Natural killer cell treated with Interleukin-12 subunit alpha and Interleukin-12 subunit beta and Interleukin-15 and Interleukin-18, amount 100 ng/mL, for 72 hours (primary cell): ENCODE results near the gene SCP2D1. TPM values are rescaled to one million over a fixed set of nuclear protein-coding genes. Genes with fewer than 3 reads are reported as not detected.

Source experiments
- ATAC-seq, 2 donors: fragments of 150-1000 bp; cut with Tn5 transposase in 1 of 2; sonication (Bioruptor Pico), chemical (Tn5 transposase) in 1 of 2; 2 replicates each; pipeline ENCODE4 v1.10.0; 2021
- DNase-seq: peaks from one replicate; pipeline ENCODE4 v3.0.0; 2022; ENCODE audit warnings: low spot score
- H3K27ac Mint-ChIP-seq, 2 donors: 1 replicate in 1 of 2; 2 replicates in 1 of 2; pipeline ENCODE4 v1.8.0; 2022; ENCODE audit warnings: mixed read lengths in 2 of 2, mild to moderate bottlenecking in 1 of 2, moderate library complexity in 1 of 2
- H3K27me3 Mint-ChIP-seq, 2 donors: 1 replicate in 1 of 2; 2 replicates in 1 of 2; pipeline ENCODE4 v1.8.0; 2022; ENCODE audit warnings: mixed read lengths in 2 of 2
- H3K36me3 Mint-ChIP-seq: one replicate; pipeline ENCODE4 v1.8.0; 2022; ENCODE audit warnings: mixed read lengths
- H3K4me1 Mint-ChIP-seq, 2 donors: 1 replicate in 1 of 2; 2 replicates in 1 of 2; pipeline ENCODE4 v1.8.0; 2022; ENCODE audit warnings: low read depth in 2 of 2, mixed read lengths in 2 of 2, mild to moderate bottlenecking in 1 of 2
- H3K4me3 Mint-ChIP-seq: one replicate; pipeline ENCODE4 v1.8.0; 2022; ENCODE audit warnings: mixed read lengths
- H3K9me3 Mint-ChIP-seq: 2 replicates; pipeline ENCODE4 v1.8.0; 2022; ENCODE audit warnings: mixed read lengths
- total RNA-seq, 2 donors: library from RNA; stranded (reverse); gene quantifications; one replicate each; pipeline ENCODE4 v1.2.3, GENCODE V29; 2022

The SCP2D1 gene
- total RNA-seq, 2 donors from 2014 or later, result not detected

DNA sequence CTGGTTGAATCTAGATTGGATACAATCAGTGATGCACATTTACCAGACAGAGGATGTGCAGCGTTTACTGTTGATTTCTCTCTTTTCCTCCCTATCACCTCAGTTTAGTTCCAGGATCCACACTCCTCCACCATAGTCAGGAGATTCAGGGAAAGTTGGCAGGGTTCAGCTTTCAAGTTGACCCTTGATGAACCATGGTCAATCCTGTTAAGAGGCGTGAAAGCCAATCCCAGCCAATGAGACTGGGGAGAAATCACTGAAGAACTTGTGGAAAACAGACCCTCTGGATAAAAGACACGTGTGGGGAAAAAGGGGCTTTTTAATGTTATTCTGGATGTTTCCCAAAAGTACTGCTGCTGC, 19.2 kb upstream of the SCP2D1 start:
- H3K4me1 Mint-ChIP-seq, result peaks cover 9 to 17% of the 10 kb centered on the region in 2 donors
- peak overlapping the region; percentile 84 to 93 for H3K27ac Mint-ChIP-seq
- H3K9me3 Mint-ChIP-seq, result no peaks in the 10 kb centered on the region
- H3K36me3 Mint-ChIP-seq, result no peaks in the 10 kb centered on the region
- ATAC-seq (no peak), DNase-seq (no peak)
- H3K27me3 Mint-ChIP-seq, result peaks cover 18 to 27% of the 10 kb centered on the region in 2 donors
- peak overlapping the region; percentile 96 for H3K4me3 Mint-ChIP-seq

DNA sequence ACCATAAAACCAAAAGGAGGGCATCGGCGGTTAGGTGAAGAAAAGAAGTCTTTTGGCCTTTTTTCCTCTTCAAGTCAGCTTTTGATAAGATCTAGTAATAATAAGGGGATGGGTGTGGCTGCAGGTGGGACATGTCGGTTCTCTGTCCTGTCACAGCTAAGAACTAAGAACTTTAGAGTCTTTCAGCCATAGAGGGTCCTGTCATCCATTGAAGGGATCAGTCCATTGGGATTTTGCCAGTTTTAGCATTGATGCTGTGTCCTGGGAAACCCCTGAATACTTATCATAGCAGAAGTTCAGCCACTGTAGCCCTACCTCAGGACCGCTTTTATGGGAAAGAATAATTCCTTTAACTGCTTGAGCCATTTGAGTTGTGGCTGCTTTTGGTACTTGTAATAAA, 18.2 kb upstream of the SCP2D1 start:
- Mint-ChIP-seq H3K36me3 (no peaks in the 10 kb centered on the region), H3K27ac (no peak overlapping the region), H3K27me3 (peaks cover 17 to 25% of the 10 kb centered on the region in 2 donors), H3K4me3 (no peak overlapping the region), H3K4me1 (peaks cover 9 to 17% of the 10 kb centered on the region in 2 donors), H3K9me3 (no peaks in the 10 kb centered on the region)
- DNase-seq, result no peak
- ATAC-seq, result no peak

DNA sequence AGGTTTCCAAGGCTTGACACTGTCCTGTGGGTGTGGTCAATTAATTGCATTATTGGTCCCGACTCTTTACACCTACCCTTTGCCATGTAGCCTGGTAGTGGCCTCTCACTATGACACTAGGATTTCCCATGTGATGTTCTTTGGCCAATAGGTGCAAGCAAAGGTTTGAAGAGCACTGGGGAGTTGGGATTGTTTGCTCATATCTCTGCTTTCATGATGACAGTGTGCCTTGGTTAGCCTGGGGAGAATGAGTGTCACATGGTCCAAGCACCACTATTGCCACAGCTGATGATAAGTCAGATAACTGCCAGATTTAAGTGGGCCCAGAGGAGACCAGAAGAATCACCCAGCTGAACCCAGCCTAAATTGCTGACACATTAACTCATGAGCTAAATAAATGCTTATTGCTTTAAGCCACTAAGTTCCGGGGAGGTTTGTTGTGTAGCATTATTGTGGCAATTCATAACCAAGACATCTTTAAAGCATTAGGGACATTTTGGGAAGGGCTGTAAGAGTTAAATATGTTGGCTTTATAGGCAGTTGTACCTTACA, 17.2 kb upstream of the SCP2D1 start:
- no peak for DNase-seq

DNA sequence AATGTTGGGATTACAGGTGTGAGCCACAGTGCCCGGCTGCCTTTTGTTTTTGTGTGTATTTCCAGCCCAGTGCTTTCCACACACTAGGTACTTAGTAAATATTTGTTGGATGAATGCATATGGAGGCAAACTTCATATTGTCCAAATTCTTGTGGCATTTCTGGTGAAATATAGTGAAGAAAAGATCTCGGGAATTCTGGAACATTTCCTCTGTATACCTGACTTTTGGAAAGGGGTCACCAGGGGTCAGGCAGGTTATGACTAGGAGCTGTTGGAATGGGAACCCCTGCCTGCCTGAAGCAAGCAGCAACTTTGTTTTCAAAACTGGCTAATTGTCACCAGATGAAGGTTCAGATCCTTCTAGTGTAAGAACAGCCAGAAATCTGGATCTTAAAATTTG, 12.1 kb upstream of the SCP2D1 start:
- DNase-seq, result no peak
- no peak for ATAC-seq
- no peaks in the 10 kb centered on the region for H3K36me3 Mint-ChIP-seq
- H3K27ac Mint-ChIP-seq, result no peak overlapping the region
- H3K4me3 Mint-ChIP-seq, result no peak overlapping the region
- H3K4me1 Mint-ChIP-seq, result no peaks in the 10 kb centered on the region
- H3K27me3 Mint-ChIP-seq, result peaks cover 6 to 22% of the 10 kb centered on the region in 2 donors
- no peaks in the 10 kb centered on the region for H3K9me3 Mint-ChIP-seq

More for the DNA sequence above, 17.2 kb upstream of the SCP2D1 start:
- no peaks in the 10 kb centered on the region for H3K36me3 Mint-ChIP-seq
- peaks cover 9 to 17% of the 10 kb centered on the region in 2 donors for H3K4me1 Mint-ChIP-seq
- no peaks in the 10 kb centered on the region for H3K9me3 Mint-ChIP-seq
- H3K27me3 Mint-ChIP-seq, result peaks cover 16 to 20% of the 10 kb centered on the region in 2 donors
- H3K27ac Mint-ChIP-seq, result no peak overlapping the region
- H3K4me3 Mint-ChIP-seq, result no peak overlapping the region
- ATAC-seq, result peak in 1 of 2 donors; percentile 43

DNA sequence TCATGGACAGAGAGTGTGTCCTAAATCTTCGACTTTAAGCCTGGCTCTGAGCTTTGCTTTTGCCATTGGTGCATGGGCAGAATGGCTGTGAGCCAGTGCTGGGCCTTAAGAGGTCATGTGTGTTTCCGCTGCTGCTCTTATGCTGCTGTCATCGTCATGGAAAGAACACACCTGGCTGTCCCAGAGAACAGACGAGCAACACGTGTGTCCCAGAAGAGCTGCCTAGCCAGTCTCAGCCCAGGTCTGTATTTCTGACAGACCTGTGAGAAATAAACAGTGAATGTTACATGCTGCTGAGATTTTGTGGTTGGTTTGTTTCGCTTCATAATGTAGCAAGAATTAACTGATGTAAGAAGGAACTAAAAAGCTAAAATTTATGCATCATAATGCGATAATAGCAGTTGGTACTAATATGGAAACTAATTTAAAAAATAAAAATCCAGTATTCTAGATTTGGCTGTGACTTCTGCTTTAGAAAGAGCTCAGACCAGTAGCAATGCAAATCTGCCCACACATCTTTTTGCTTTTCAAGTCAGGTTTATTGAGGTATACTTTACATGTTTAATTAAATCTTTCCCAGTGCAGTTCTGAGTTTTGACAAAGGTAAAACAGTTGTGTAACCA, 11.5 kb upstream of the SCP2D1 start:
- H3K27me3 Mint-ChIP-seq, result peaks cover 6 to 22% of the 10 kb centered on the region in 2 donors
- no peak for ATAC-seq
- no peaks in the 10 kb centered on the region for H3K9me3 Mint-ChIP-seq
- H3K4me1 Mint-ChIP-seq, result no peaks in the 10 kb centered on the region
- no peaks in the 10 kb centered on the region for H3K36me3 Mint-ChIP-seq
- no peak overlapping the region for H3K4me3 Mint-ChIP-seq
- no peak for DNase-seq
- H3K27ac Mint-ChIP-seq, result no peak overlapping the region

DNA sequence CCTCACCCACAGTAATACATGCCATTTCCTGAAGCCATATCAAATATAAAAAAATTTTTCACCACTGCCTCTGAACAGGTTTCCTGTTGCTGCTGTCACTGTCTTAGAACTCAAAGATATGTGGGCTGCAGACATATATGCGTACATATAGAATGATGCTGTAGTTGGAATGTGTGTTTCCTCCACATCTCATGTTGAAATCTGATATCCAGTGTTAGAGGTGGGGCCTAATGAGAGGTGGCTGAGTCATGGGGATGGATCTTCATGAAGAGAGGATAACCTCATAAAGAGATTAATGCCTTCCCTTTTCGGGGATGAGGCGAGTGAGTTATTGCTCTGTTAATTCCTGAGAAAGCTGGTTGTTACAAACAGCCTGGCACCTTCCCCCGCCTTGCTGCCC, 7.7 kb upstream of the SCP2D1 start:
- DNase-seq, result no peak
- Mint-ChIP-seq H3K27ac (no peak overlapping the region), H3K4me3 (no peak overlapping the region), H3K9me3 (no peaks in the 10 kb centered on the region), H3K36me3 (no peaks in the 10 kb centered on the region), H3K4me1 (no peaks in the 10 kb centered on the region), H3K27me3 (peaks cover 0 to 13% of the 10 kb centered on the region in 2 donors)
- no peak for ATAC-seq

DNA sequence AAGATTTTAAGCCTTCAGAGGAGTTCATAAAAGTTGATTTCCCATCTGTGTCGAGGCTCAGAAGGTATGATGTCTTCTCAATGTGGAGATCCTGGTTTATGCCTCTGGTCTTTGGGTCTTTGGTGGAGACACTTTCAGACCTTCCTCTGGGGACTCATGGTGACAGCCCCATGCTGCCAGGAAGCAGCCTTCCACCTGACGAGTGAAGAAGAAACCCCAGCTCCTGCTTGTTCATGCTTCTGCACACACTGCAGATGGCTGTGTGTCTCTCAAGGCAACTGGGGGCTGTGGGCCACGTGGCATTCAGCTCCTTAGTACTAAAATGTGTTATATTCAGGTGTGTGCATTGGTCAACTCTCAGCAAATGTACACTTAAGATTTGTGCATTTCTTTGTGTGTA, 4.9 kb upstream of the SCP2D1 start:
- H3K27me3 Mint-ChIP-seq, result peaks cover 6 to 7% of the 10 kb centered on the region in 2 donors
- DNase-seq (no peak), ATAC-seq (no peak)
- no peak overlapping the region for H3K27ac Mint-ChIP-seq
- no peaks in the 10 kb centered on the region for H3K4me1 Mint-ChIP-seq
- H3K36me3 Mint-ChIP-seq, result no peaks in the 10 kb centered on the region
- no peak overlapping the region for H3K4me3 Mint-ChIP-seq
- no peaks in the 10 kb centered on the region for H3K9me3 Mint-ChIP-seq

DNA sequence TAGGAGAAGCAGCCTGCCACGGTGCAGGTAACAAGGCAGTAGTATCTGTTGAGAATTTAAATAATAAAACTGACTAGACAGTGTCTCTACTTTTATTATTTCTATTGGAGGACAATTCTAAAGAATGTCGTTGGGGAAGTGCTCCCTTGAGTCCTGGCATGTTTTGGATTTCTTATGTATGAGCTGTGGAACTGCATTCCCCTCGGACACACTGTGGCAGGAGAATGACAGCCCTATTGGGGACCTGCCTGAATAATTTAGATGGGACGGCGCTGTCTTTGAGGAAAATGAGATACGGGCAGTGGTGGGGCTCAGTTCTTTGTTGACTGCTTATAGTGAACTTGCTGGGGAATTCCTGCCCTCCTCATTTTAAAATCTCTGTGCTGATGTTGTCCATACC, 2.4 kb upstream of the SCP2D1 start:
- H3K9me3 Mint-ChIP-seq, result no peaks in the 10 kb centered on the region
- no peak overlapping the region for H3K4me3 Mint-ChIP-seq
- H3K4me1 Mint-ChIP-seq, result no peaks in the 10 kb centered on the region
- no peaks in the 10 kb centered on the region for H3K36me3 Mint-ChIP-seq
- H3K27me3 Mint-ChIP-seq, result peaks cover 2 to 7% of the 10 kb centered on the region in 2 donors
- ATAC-seq (no peak), DNase-seq (no peak)
- no peak overlapping the region for H3K27ac Mint-ChIP-seq

DNA sequence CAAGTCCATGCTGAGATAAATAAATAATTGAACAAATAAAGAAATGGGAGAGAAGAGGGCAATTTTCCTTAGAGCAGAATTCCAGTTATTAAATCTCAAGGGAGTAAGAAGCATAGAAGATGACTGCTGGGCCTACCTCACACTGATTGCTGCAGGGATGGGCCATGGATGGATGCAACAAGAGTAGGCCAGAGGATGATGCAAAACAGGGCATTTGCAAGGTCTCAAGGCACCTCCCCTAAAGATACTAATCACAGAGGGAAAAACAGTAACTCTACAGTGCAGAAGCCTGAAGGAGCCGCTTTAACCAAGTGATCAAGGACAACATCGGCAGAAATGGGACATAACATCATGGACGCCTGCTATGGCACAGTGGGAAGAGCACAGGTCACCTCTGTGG, 1.7 kb upstream of the SCP2D1 start:
- DNase-seq, result no peak

DNA sequence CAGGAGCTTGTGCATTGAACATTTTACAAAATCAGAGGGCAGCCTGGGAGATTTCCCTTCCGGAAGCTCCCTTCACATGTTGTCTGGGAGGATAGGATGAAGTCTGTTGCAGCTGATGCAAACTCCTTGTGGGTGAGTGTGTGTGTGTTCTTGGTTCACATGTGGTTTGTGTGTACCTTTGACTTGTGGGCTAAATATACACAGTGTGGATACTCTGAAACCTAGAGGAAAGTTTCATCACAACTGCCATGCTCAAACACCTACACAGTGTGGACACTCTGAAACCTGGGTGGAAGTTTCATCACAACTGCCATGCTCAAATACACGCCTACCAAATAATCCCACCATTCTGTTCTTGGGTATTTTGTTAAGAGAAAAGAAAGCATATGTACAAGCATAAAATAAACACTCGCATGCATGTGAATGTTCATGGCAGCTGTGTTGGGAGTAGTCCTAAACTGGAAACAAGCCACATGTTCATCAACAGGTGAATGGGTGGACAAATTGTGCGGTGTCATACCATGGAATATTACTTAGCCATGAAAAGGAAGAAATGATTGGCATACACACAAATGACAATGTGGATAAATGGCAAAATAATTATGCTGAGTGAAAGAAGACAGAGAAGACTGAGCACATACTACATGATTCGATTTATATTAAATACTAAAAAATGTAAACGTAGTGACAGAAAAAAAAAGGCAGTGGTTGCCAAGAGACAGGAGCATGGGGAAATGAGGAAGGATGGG, 1.8 kb downstream of the SCP2D1 start:
- Mint-ChIP-seq H3K4me3 (no peak overlapping the region), H3K9me3 (no peaks in the 10 kb centered on the region), H3K4me1 (no peaks in the 10 kb centered on the region), H3K36me3 (no peaks in the 10 kb centered on the region), H3K27me3 (peaks cover 9 to 24% of the 10 kb centered on the region in 2 donors), H3K27ac (no peak overlapping the region)
- DNase-seq (no peak), ATAC-seq (no peak)

More for the DNA sequence above, 1.7 kb upstream of the SCP2D1 start:
- H3K4me3 Mint-ChIP-seq, result no peak overlapping the region
- ATAC-seq, result no peak
- H3K4me1 Mint-ChIP-seq, result no peaks in the 10 kb centered on the region
- no peaks in the 10 kb centered on the region for H3K36me3 Mint-ChIP-seq
- peaks cover 3 to 7% of the 10 kb centered on the region in 2 donors for H3K27me3 Mint-ChIP-seq
- H3K27ac Mint-ChIP-seq, result no peak overlapping the region
- H3K9me3 Mint-ChIP-seq, result no peaks in the 10 kb centered on the region

DNA sequence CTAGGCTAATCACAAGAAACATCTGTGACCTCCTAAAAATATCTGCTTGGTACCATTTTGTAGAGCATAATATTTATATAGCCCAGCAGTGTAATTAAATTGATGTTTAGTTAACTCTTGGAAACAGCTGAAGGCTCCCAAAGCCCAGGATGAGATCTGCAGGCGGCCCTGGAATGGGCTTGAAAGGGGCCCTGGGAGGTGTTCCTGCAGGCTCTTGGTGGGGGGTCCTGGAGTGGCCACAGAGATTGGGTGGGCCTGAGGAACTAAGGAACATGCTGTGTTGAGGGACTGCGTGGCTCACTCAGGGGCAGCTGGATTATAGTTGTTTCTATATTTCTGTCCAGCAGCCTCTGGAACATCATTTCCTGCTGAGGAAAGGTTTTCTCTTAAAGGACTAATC, 9.2 kb downstream of the SCP2D1 start:
- ATAC-seq (no peak), DNase-seq (no peak)
- Mint-ChIP-seq H3K36me3 (no peaks in the 10 kb centered on the region), H3K4me1 (no peaks in the 10 kb centered on the region), H3K27me3 (peaks cover 9 to 21% of the 10 kb centered on the region in 2 donors), H3K27ac (no peak overlapping the region), H3K4me3 (no peak overlapping the region), H3K9me3 (no peaks in the 10 kb centered on the region)

DNA sequence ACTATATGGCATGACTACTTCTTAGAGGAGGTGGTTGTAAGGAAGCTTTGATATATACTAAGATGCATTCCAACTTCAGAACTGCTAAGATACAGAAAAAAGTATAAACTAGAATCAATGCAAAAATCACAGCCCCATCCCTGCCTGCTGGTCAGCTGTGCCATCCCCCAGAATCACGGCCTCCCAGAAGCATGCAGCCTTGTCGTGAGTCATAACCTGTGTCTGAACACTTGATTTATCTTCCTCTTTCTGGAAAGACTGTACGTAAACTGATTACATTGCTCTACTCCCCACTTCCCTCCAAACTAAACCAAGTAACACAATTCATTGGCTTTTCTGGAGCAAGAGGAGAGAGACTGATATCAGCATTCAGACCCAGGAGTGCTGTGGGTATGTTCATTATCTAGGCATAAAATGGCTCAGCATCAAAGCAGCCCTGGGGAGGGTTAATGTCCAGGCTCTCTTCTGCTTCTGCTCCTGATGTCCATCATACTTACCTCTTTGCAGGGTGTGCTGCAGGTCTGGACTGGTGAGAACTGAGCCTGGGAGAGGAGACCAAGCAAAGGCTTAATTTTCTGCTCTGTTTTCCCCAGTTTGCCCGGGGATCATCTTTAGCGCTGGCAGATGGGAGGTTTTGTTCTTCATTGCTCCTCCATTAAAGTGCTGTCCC, 18.4 kb downstream of the SCP2D1 start:
- DNase-seq (no peak), ATAC-seq (no peak)
- no peaks in the 10 kb centered on the region for H3K4me1 Mint-ChIP-seq

DNA sequence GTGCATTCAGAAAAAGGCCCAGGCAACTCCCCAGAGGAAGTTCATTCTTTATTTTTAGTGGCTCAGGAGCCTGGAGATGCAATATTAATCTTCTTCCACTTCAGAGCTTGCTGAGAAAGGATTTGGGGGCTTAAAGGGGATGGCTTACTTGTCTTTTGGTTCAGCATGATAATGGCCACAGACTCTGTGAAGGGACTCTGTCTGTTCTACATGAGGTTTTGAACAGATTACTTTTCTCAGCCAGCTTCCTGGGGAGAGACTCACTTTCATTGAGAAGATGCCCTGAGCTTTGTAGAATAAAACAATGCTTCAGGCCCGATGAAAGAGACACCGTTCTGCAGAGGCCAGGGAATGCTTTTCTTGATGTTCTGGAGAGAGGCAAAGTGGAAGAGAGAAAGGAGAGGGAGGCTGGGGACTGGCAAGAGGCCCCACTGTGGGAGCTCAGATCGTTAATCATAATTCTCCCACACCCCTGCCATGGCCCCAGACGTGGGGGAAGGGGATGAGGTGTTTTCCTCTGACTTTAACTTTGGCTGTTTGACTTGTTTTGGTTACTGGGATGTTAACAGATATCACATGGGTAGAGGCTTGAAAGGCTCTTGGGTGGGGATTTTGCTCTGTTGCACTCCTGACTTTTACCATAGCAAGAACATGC, 19.1 kb downstream of the SCP2D1 start:
- peaks cover 18 to 26% of the 10 kb centered on the region in 2 donors for H3K27me3 Mint-ChIP-seq
- DNase-seq (no peak), ATAC-seq (no peak)
- no peak overlapping the region for H3K4me3 Mint-ChIP-seq
- H3K4me1 Mint-ChIP-seq, result no peaks in the 10 kb centered on the region
- H3K27ac Mint-ChIP-seq, result no peak overlapping the region
- H3K36me3 Mint-ChIP-seq, result no peaks in the 10 kb centered on the region
- H3K9me3 Mint-ChIP-seq, result no peaks in the 10 kb centered on the region

More for the DNA sequence above, 18.4 kb downstream of the SCP2D1 start:
- Mint-ChIP-seq H3K9me3 (no peaks in the 10 kb centered on the region), H3K36me3 (no peaks in the 10 kb centered on the region), H3K27me3 (peaks cover 18 to 29% of the 10 kb centered on the region in 2 donors), H3K4me3 (no peak overlapping the region), H3K27ac (no peak overlapping the region)
